Left lung (tissue), 10 donors: ENCODE results near the gene CNBP. TPM values are rescaled to one million over a fixed set of nuclear protein-coding genes. Genes with fewer than 3 reads are reported as not detected.
"Not testable (repeated sequence)": the region's sequence is repeated elsewhere in the genome, so short reads cannot be mapped to it uniquely, and the experiment has no call there.

Experiments
- ATAC-seq: fragments of 200-7000 bp; cut with Tn5 transposase; one replicate; pipeline ENCODE4 v1.9.1; 2020; ENCODE audit warnings: moderate library complexity
- DNase-seq, 4 donors: peaks; one replicate each; pipeline ENCODE4 v3.0.0-alpha.2; 2013 to 2020
- H3K27ac ChIP-seq, 2 donors: fragments of 200-600 bp; sonication (generic) in 1 of 2; one replicate each; pipeline versions ENCODE4 v1.5.0 to v1.8.0; 2020 to 2021
- H3K27me3 ChIP-seq, 2 donors: fragments of 200-600 bp; sonication (generic) in 1 of 2; one replicate each; pipeline versions ENCODE4 v1.5.0 to v1.8.0; 2020 to 2021
- H3K36me3 ChIP-seq, 2 donors: fragments of 200-600 bp; sonication (generic) in 1 of 2; one replicate each; pipeline versions ENCODE4 v1.5.0 to v1.8.0; 2020 to 2021
- H3K4me1 ChIP-seq, 2 donors: fragments of 200-600 bp; one replicate each; pipeline ENCODE4 v1.8.0; 2021
- H3K4me3 ChIP-seq, 2 donors: fragments of 200-600 bp; sonication (generic) in 1 of 2; one replicate each; pipeline versions ENCODE4 v1.5.0 to v1.8.0; 2020 to 2021; ENCODE audit warnings: mild to moderate bottlenecking in 1 of 2
- H3K9me3 ChIP-seq, 2 donors: fragments of 200-600 bp; sonication (generic) in 1 of 2; one replicate each; pipeline versions ENCODE4 v1.5.0 to v1.8.0; 2020 to 2021
- intact Hi-C, 2 donors: fragments of 100-400 bp; cut with DNase I; formaldehyde crosslinking; loops; one replicate each; pipeline versions ENCODE4 v1.11.2 to v1.14.2; 2022
- polyA plus RNA-seq, 6 donors: library from polyadenylated mRNA; unstranded; fragments of 120-200 nt; gene quantifications; one replicate each; pipeline ENCODE4 v1.2.1, GENCODE V29; 2013; ENCODE audit not compliant: insufficient read length in 6 of 6
- total RNA-seq, 2 donors: library from RNA; stranded (reverse); fragmentation: NEBNext Ultra II Directional; extraction: Animal tissue kit (Norgen Biotek cat#: 25700); gene quantifications; one replicate each; pipeline ENCODE4 v1.2.1, GENCODE V29; 2021
- TF ChIP-seq, protein P1 (sequence below), 2 donors: fragments of 200-600 bp; sonication (generic) in 1 of 2; IDR thresholded peaks; one replicate each; pipeline versions ENCODE4 v1.5.0 to v1.8.0; 2021; ENCODE audit warnings: antibody characterized with exemption in 2 of 2
- donor health status: DM: no; HTN: yes; CAD: no.
- donor health status: DM: no; HTN: no; CAD: no.

The CNBP gene
- total and polyA plus RNA-seq, 8 donors: 221 to 450 (median 417) TPM

- Histone ChIP-seq H3K4me3 (no peak overlapping the region), H3K9me3 (no peaks in the 10 kb centered on the region), H3K36me3 (no peaks in the 10 kb centered on the region), H3K27me3 (no peaks in the 10 kb centered on the region), H3K4me1 (peaks cover 0 to 37% of the 10 kb centered on the region in 2 donors), H3K27ac (peak overlapping the region; percentile 77 to 89)
- intact Hi-C loops: no loop called here
- ATAC-seq: peak; percentile 92
- TF ChIP-seq, protein P1, sequence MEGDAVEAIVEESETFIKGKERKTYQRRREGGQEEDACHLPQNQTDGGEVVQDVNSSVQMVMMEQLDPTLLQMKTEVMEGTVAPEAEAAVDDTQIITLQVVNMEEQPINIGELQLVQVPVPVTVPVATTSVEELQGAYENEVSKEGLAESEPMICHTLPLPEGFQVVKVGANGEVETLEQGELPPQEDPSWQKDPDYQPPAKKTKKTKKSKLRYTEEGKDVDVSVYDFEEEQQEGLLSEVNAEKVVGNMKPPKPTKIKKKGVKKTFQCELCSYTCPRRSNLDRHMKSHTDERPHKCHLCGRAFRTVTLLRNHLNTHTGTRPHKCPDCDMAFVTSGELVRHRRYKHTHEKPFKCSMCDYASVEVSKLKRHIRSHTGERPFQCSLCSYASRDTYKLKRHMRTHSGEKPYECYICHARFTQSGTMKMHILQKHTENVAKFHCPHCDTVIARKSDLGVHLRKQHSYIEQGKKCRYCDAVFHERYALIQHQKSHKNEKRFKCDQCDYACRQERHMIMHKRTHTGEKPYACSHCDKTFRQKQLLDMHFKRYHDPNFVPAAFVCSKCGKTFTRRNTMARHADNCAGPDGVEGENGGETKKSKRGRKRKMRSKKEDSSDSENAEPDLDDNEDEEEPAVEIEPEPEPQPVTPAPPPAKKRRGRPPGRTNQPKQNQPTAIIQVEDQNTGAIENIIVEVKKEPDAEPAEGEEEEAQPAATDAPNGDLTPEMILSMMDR (IDR thresholded peaks at IDR 0.05): no peak
- peak in 1 of 4 donors; percentile 44 for DNase-seq
Measured at GRCh38 chr3:129195731-129196256, 12.1 kb upstream of the CNBP start.

- H3K9me3 ChIP-seq, H3K27ac ChIP-seq, DNase-seq, H3K4me3 ChIP-seq, H3K27me3 ChIP-seq, intact Hi-C loops, ATAC-seq, H3K36me3 ChIP-seq: not testable (repeated sequence)
- peaks cover under 1 to 23% of the 10 kb centered on the region in 2 donors for H3K4me1 ChIP-seq
Measured at GRCh38 chr3:129189793-129190192, 6.1 kb upstream of the CNBP start.

GRCh38 chr3:129187857-129188256 lies 4.2 kb upstream of the CNBP start:
- TF ChIP-seq, protein P1 (IDR thresholded peaks at IDR 0.05): no peak
- DNase-seq (no peak), ATAC-seq (no peak)
- Histone ChIP-seq H3K4me1 (peaks cover 3 to 26% of the 10 kb centered on the region in 2 donors), H3K36me3 (no peaks in the 10 kb centered on the region), H3K9me3 (no peaks in the 10 kb centered on the region), H3K27me3 (no peaks in the 10 kb centered on the region), H3K27ac (no peak overlapping the region), H3K4me3 (no peak overlapping the region)
- intact Hi-C loops: no loop called here

GRCh38 chr3:129185783-129186182 lies 2.1 kb upstream of the CNBP start:
- Histone ChIP-seq H3K9me3 (no peaks in the 10 kb centered on the region), H3K27ac (no peak overlapping the region), H3K4me3 (no peak overlapping the region), H3K4me1 (peaks cover 12 to 41% of the 10 kb centered on the region in 2 donors), H3K36me3 (no peaks in the 10 kb centered on the region), H3K27me3 (no peaks in the 10 kb centered on the region)
- DNase-seq (no peak), ATAC-seq (no peak)
- intact Hi-C loops: no loop called here
- TF ChIP-seq, protein P1 (IDR thresholded peaks at IDR 0.05): no peak

DNA sequence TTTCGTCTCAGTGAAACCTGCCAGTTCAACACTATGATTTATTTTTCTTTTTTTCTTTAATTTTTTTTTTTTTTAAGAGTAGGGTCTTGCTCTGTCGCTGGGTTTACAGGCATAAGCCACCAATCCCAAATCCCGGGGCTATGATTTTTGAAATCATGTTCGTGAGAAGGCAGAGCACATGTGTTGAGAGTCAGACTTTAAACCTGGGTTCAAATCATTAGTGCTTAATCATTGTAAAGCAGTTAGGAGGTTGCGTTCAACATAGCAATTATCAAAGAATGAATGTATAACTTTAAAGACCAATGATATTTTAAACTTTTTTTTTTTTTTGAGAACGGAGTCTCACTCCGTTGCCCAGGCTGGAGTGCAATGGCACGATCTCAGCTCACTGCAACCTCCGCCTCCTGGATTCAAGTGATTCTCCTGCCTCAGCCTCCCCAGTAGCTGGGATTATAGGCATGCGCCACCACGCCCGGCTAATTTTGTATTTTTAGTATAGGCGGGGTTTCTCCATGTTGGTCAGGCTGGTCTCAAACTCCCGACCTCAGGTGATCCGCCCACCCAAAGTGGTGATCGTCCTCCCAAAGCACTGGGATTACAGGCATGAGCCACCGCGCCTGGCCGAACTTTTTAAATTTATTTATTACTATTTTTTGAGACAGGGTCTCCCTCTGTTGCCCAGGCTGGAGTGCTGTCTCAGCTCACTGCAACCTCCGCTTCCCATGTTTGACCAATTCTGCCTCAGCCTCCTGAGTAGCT lies 1.3 kb upstream of the CNBP start:
- intact Hi-C loops, DNase-seq, H3K27me3 ChIP-seq, H3K9me3 ChIP-seq, H3K36me3 ChIP-seq, ATAC-seq: not testable (repeated sequence)
- Histone ChIP-seq H3K4me1 (peaks cover 19 to 50% of the 10 kb centered on the region in 2 donors), H3K27ac (peak overlapping the region; percentile 98), H3K4me3 (peak overlapping the region; percentile 95 to 99)

- DNase-seq: no peak
- ATAC-seq: peak; percentile 6
- H3K4me1 ChIP-seq: peaks cover 25 to 56% of the 10 kb centered on the region in 2 donors
- intact Hi-C loops: no loop called here
- peak overlapping the region; percentile 95 to 99 for H3K4me3 ChIP-seq
- no peaks in the 10 kb centered on the region for H3K9me3 ChIP-seq
- H3K27me3 ChIP-seq: no peaks in the 10 kb centered on the region
- TF ChIP-seq, protein P1 (IDR thresholded peaks at IDR 0.05): no peak
- peaks cover 0 to 3% of the 10 kb centered on the region in 2 donors for H3K36me3 ChIP-seq
- peak overlapping the region; percentile 98 for H3K27ac ChIP-seq
Measured at GRCh38 chr3:129184396-129184657, 631 bp upstream of the CNBP start.
